Measurements from ENCODE around the gene GJB3. TPM values are rescaled to one million over a fixed set of nuclear protein-coding genes. Genes with fewer than 3 reads are reported as not detected.
A peak's percentile ranks its signal among the peaks of the same experiment; 100 is the strongest.

GJB3 gene
- total and polyA plus RNA-seq, 9 of the 15 experiments (the other 6 are each of a cell fraction or from before 2014, with no cell fraction given) = not detected

DNA sequence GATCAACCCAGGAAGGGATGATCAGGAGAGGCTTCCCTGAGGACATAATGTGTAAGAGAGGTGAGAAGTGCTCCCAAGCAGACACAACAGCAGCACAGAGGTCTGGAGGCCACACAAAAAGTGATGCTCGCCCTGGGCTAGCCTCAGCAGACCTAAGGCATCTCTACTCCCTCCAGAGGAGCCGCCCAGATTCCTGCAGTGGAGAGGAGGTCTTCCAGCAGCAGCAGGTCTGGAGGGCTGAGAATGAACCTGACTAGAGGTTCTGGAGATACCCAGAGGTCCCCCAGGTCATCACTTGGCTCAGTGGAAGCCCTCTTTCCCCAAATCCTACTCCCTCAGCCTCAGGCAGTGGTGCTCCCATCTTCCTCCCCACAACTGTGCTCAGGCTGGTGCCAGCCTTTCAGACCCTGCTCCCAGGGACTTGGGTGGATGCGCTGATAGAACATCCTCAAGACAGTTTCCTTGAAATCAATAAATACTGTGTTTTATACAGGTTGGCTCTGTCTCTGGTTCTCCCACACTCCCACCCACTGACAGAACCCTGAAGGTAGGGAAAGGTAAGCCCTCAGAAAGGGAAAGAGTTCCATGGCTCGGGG is 5.0 kb downstream of the GJB3 start:
- Histone ChIP-seq H4K20me1 (replicated peaks; ENCODE audit: control insufficient read depth, insufficient read depth, low read length) (peaks cover 5% of the 10 kb centered on the region; the same call in 1 of the 2 replicates), H3K9me1 (ENCODE audit: control insufficient read depth, insufficient read depth, low read length) (peaks cover 4% of the 10 kb centered on the region), H3K79me2 (ENCODE audit: control insufficient read depth, insufficient read depth, low read length) (no peaks in the 10 kb centered on the region), H2AFZ (ENCODE audit: low read depth, low read length) (no peak overlapping the region), H3K4me2 (ENCODE audit: insufficient read depth, low read length) (no peak overlapping the region), H3K27ac (ENCODE audit: extremely low read depth, low read depth, low read length) (no peak overlapping the region), H3K9ac (ENCODE audit: insufficient read depth in 1 of 2, low read depth in 2 of 2, low read length in 2 of 2) (no peak overlapping the region), H3K4me3 (no peak overlapping the region), H3K9me3 (replicated peaks; ENCODE audit: control insufficient read depth, insufficient read depth, low read depth, low read length) (no peaks in the 10 kb centered on the region), H3K36me3 (ENCODE audit: control insufficient read depth, insufficient read depth, low read length) (no peaks in the 10 kb centered on the region), H3K27me3 (ENCODE audit: control insufficient read depth in 2 of 2, insufficient read depth in 2 of 2, low read length in 2 of 2) (peaks cover 24 to 74% of the 10 kb centered on the region in 2 experiments; a peak in 4 of 5 replicates), H3K4me1 (replicated peaks in 1 of 2; ENCODE audit: control insufficient read depth in 2 of 2, insufficient read depth in 2 of 2, low read length in 2 of 2) (peaks cover 0 to 16% of the 10 kb centered on the region in 2 experiments; a peak in 1 of 5 replicates)
- ChIA-PET CTCF (ENCODE audit: low intra/inter-chr PET ratio) (interaction anchor here (1.0 to 3.9 kb wide), 4 partner anchors 67 to 941 kb away, joined by 3 to 45 read pairs (median 10); no protein-coding TSS in a partner anchor), POLR2A (no interaction called here)
- intact Hi-C loops (cut with micrococcal nuclease) (loop anchor here (1.0 to 5.0 kb wide), 2 partner anchors 59 to 656 kb away; no protein-coding TSS in a partner anchor), in situ Hi-C loops (cut with MboI) (loop anchor here (5.0 kb wide), 1 partner anchor 61 kb away; no protein-coding TSS in a partner anchor)
- peak; percentile 7 for ATAC-seq
- no peak for TF ChIP-seq ZNF75A (CRISPR knock-in tag; IDR thresholded peaks at IDR 0.05)
- TF ChIP-seq ZNF263 (CRISPR knock-in tag; IDR thresholded peaks at IDR 0.05; ENCODE audit: borderline replicate concordance) = peak; percentile 52; the same call in 1 of the 2 replicates
- FAIRE-seq = no peak
- no peak for DNase-seq (ENCODE audit: extremely low read depth in 1 of 4, low spot score in 3 of 4)
- BruUV-seq (replicated peaks) = no TSS peak
- WGBS (ENCODE audit: insufficient coverage, low coverage, missing lambda C conversion rate) = 0% methylated on average over 4 of the region's 4 CpGs

Data from K562 (cell line).